Measurements from ENCODE around the gene MRPS10.
"Not testable (repeated sequence)": the region's sequence is repeated elsewhere in the genome, so short reads cannot be mapped to it uniquely, and the experiment has no call there.

Gene MRPS10

GRCh38 chr6:42177514-42178364 is 39.9 kb downstream of the MRPS10 start:
- DNase-seq (ENCODE audit: low read depth in 2 of 2) = no peak

GRCh38 chr6:42176981-42177380 is 40.7 kb downstream of the MRPS10 start:
- DNase-seq (ENCODE audit: low read depth in 2 of 2) = no peak

- no peak for DNase-seq (ENCODE audit: low read depth in 2 of 2)
Observed at GRCh38 chr6:42175860-42176259, 41.8 kb downstream of the MRPS10 start.

- no peak for DNase-seq (ENCODE audit: low read depth in 2 of 2)
Observed at GRCh38 chr6:42173101-42173500, 44.6 kb downstream of the MRPS10 start, which contains the start of gene GUCA1A. GUCA1A (plus strand) TSS chr6:42173364; CDS start chr6:42173614, 250 bp downstream.

GRCh38 chr6:42171813-42172581 is 45.7 kb downstream of the MRPS10 start:
- no peak for DNase-seq (ENCODE audit: low read depth in 2 of 2)

GRCh38 chr6:42169780-42170179 is 47.9 kb downstream of the MRPS10 start:
- not testable (repeated sequence) for DNase-seq (ENCODE audit: low read depth in 2 of 2)

GRCh38 chr6:42168650-42169049 is 49.0 kb downstream of the MRPS10 start:
- DNase-seq (ENCODE audit: low read depth in 2 of 2) = no peak

- DNase-seq (ENCODE audit: low read depth in 2 of 2) = peak; percentile 49 to 79
Observed at GRCh38 chr6:42166444-42167141, 51.1 kb downstream of the MRPS10 start.

GRCh38 chr6:42165016-42165415 is 52.6 kb downstream of the MRPS10 start:
- no peak for DNase-seq (ENCODE audit: low read depth in 2 of 2)

- DNase-seq (ENCODE audit: low read depth in 2 of 2) = no peak
Observed at GRCh38 chr6:42163981-42164380, 53.7 kb downstream of the MRPS10 start.

GRCh38 chr6:42162812-42163211 is 54.8 kb downstream of the MRPS10 start:
- no peak for DNase-seq (ENCODE audit: low read depth in 2 of 2)

GRCh38 chr6:42162384-42162783 is 55.3 kb downstream of the MRPS10 start:
- DNase-seq (ENCODE audit: low read depth in 2 of 2) = no peak

GRCh38 chr6:42159431-42160024 is 58.1 kb downstream of the MRPS10 start:
- no peak for DNase-seq (ENCODE audit: low read depth in 2 of 2)

- no peak for DNase-seq (ENCODE audit: low read depth in 2 of 2)
Observed at GRCh38 chr6:42158631-42159030, 59.0 kb downstream of the MRPS10 start.

GRCh38 chr6:42158011-42158410 is 59.6 kb downstream of the MRPS10 start:
- no peak for DNase-seq (ENCODE audit: low read depth in 2 of 2)
